Transverse colon (tissue), 4 donors: ENCODE measurements around the gene CGA. TPM values are rescaled to one million over a fixed set of nuclear protein-coding genes. Genes with fewer than 3 reads are reported as not detected.

Experiments
- DNase-seq: peaks from one replicate; pipeline ENCODE4 v3.0.0-alpha.2; 2019
- H3K27ac ChIP-seq, 4 donors: fragments of 200-600 bp; sonication (generic); 2 replicates each; pipeline ENCODE4 v1.5.1; 2016 to 2018; ENCODE audit warnings: inconsistent platforms in 4 of 4
- H3K27me3 ChIP-seq: fragments of 200-600 bp; sonication (generic); 2 replicates; pipeline ENCODE4 v1.5.1; 2017; ENCODE audit warnings: inconsistent platforms
- H3K36me3 ChIP-seq, 4 donors: fragments of 200-600 bp; sonication (generic); 2 replicates each; pipeline ENCODE4 v1.5.1; 2017 to 2019; ENCODE audit warnings: inconsistent platforms in 4 of 4
- H3K4me1 ChIP-seq, 4 donors: fragments of 200-600 bp; sonication (generic); 2 replicates each; pipeline ENCODE4 v1.5.1; 2017 to 2020; ENCODE audit warnings: inconsistent platforms in 4 of 4
- H3K4me3 ChIP-seq, 4 donors: fragments of 200-600 bp; sonication (generic); 1 replicate in 1 of 4; 2 replicates in 3 of 4; pipeline versions ENCODE4 v1.5.1 to v1.6.1; 2017 to 2019; ENCODE audit warnings: inconsistent platforms in 4 of 4
- H3K9me3 ChIP-seq, 2 donors: fragments of 200-600 bp; sonication (generic); 2 replicates each; pipeline ENCODE4 v1.5.1; 2017 to 2019; ENCODE audit warnings: inconsistent platforms in 2 of 2
- CTCF ChIP-seq, 5 experiments: fragments of 200-600 bp in 3 of 5; fragments of 450-650 bp in 2 of 5; sonication (generic) in 3 of 5; IDR thresholded peaks; 1 replicate in 2 of 5; 2 replicates in 3 of 5; pipeline ENCODE4 v1.5.1; 2016 to 2017; ENCODE audit warnings: antibody characterized with exemption in 5 of 5, inconsistent platforms in 3 of 5, mild to moderate bottlenecking in 2 of 5, moderate library complexity in 1 of 5
- EP300 ChIP-seq: sonication (generic); formaldehyde crosslinking; IDR thresholded peaks from one replicate; pipeline ENCODE4 v1.6.1; 2017; ENCODE audit warnings: antibody characterized with exemption, low read depth
- POLR2A ChIP-seq: fragments of 450-650 bp; IDR thresholded peaks from one replicate; pipeline ENCODE4 v1.6.1; 2016; ENCODE audit warnings: antibody characterized with exemption, mild to moderate bottlenecking, moderate library complexity
- POLR2AphosphoS5 ChIP-seq, 3 donors: sonication (generic); formaldehyde crosslinking; IDR thresholded peaks; one replicate each; pipeline ENCODE4 v1.6.1; 2016; ENCODE audit warnings: antibody characterized with exemption in 3 of 3
- whole genome bisulfite sequencing, 2 donors: methylation state at CpG; one replicate each; pipeline ENCODE4 v1.1.5; 2018; ENCODE audit warnings: low coverage in 1 of 2; 5-methylcytosine and 5-hydroxymethylcytosine counted together
- in situ Hi-C, 4 donors: fragments of 200-750 bp; cut with MboI; loops; one replicate each; pipeline versions ENCODE4 v1.15.0 to v1.15.1; 2017; ENCODE audit warnings: low sequenced_read_pairs in 3 of 4, low pct_ligation_motif_present in 1 of 4, low pct_unique_long_range_greater_than_20kb in 1 of 4
- intact Hi-C: fragments of 100-400 bp; cut with DNase I; formaldehyde crosslinking; loops from one replicate; pipeline ENCODE4 v1.15.1; 2023; ENCODE audit warnings: low total_unique reads
- total RNA-seq, 4 donors: library from RNA; depleted of rRNA; stranded (reverse); fragments of >200 nt; gene quantifications; one replicate each; pipeline ENCODE4 v1.1.0, GENCODE V29; 2016

CGA gene
- total RNA-seq, 4 donors from 2014 or later = not detected

GRCh38 chr6:87082160-87082721 lies 12.7 kb downstream of the CGA start:
- in situ Hi-C loops (no loop called here), intact Hi-C loops (no loop called here)
- Histone ChIP-seq H3K4me3 (no peak overlapping the region), H3K36me3 (no peaks in the 10 kb centered on the region), H3K9me3 (no peaks in the 10 kb centered on the region), H3K27ac (no peak overlapping the region), H3K27me3 (no peaks in the 10 kb centered on the region), H3K4me1 (no peaks in the 10 kb centered on the region)
- TF ChIP-seq EP300 (no peak), POLR2AphosphoS5 (IDR thresholded peaks at IDR 0.05) (no peak), CTCF (IDR thresholded peaks at IDR 0.05) (no peak), POLR2A (no peak)
- no peak for DNase-seq
- whole genome bisulfite sequencing, 2 donors = 63 to 75% methylated on average over 1 to 2 of the region's 2 CpGs

GRCh38 chr6:87078983-87079616 lies 15.8 kb downstream of the CGA start:
- intact Hi-C loops = no loop called here
- H3K4me3 ChIP-seq = no peak overlapping the region
- H3K4me1 ChIP-seq = peaks cover 0 to 8% (median 4%) of the 10 kb centered on the region in 4 donors
- no peaks in the 10 kb centered on the region for H3K36me3 ChIP-seq
- in situ Hi-C loops = no loop called here
- no peak overlapping the region for H3K27ac ChIP-seq
- DNase-seq = peak; percentile 64
- TF ChIP-seq POLR2AphosphoS5 (IDR thresholded peaks at IDR 0.05) (no peak), CTCF (IDR thresholded peaks at IDR 0.05) (peak; percentile 32 to 83 (median 76))
- no peaks in the 10 kb centered on the region for H3K9me3 ChIP-seq
- H3K27me3 ChIP-seq = no peaks in the 10 kb centered on the region
- 53 to 92% methylated on average over 2 to 8 of the region's 8 CpGs for WGBS, 2 donors

- no peaks in the 10 kb centered on the region for H3K27me3 ChIP-seq
- WGBS, 2 donors = 64% methylated on average over 2 of the region's 2 CpGs; no CpG with 5 or more reads in 1 of the 2 donors
- peaks cover 0 to 26% (median 6%) of the 10 kb centered on the region in 4 donors for H3K4me1 ChIP-seq
- no peaks in the 10 kb centered on the region for H3K36me3 ChIP-seq
- no peak overlapping the region for H3K4me3 ChIP-seq
- H3K9me3 ChIP-seq = no peaks in the 10 kb centered on the region
- in situ Hi-C loops = no loop called here
- TF ChIP-seq CTCF (IDR thresholded peaks at IDR 0.05) (no peak), POLR2A (no peak), EP300 (no peak), POLR2AphosphoS5 (IDR thresholded peaks at IDR 0.05) (no peak)
- intact Hi-C loops = no loop called here
- no peak overlapping the region for H3K27ac ChIP-seq
- DNase-seq = no peak
These were observed 19.7 kb downstream of the CGA start for GRCh38 chr6:87075168-87075567.

- Histone ChIP-seq H3K4me1 (peaks cover 0 to 27% (median 6%) of the 10 kb centered on the region in 4 donors), H3K27ac (peak overlapping the region in 3 of 4 donors; percentile 34 to 51 (median 46)), H3K27me3 (no peaks in the 10 kb centered on the region), H3K36me3 (no peaks in the 10 kb centered on the region), H3K4me3 (no peak overlapping the region), H3K9me3 (no peaks in the 10 kb centered on the region)
- WGBS, 2 donors = 64 to 68% methylated on average over 3 to 4 of the region's 4 CpGs
- peak; percentile 30 for DNase-seq
- TF ChIP-seq CTCF (IDR thresholded peaks at IDR 0.05) (no peak), POLR2AphosphoS5 (IDR thresholded peaks at IDR 0.05) (no peak), EP300 (no peak), POLR2A (no peak)
- intact Hi-C loops (no loop called here), in situ Hi-C loops (no loop called here)
These were observed 20.7 kb downstream of the CGA start for GRCh38 chr6:87074101-87074621.
